Activated CD4-positive, alpha-beta T cell treated with anti-CD3 and anti-CD28 coated beads, Interleukin-10, Interleukin-2, amounts not matched to agents 100 ng/mL and 50 ng/mL, durations not matched to agents 16 hours and 8 hours (primary cell): ENCODE data around the gene BLOC1S1.
A peak's percentile ranks its signal among the peaks of the same experiment; 100 is the strongest.

Source experiments
- DNase-seq: peaks from one replicate; pipeline ENCODE4 v3.0.0-alpha.2; 2020

The BLOC1S1 gene

GRCh38 chr12:55715833-55716581, at the start of gene BLOC1S1:
BLOC1S1 (plus strand) TSS chr12:55716046; CDS start chr12:55716052, 6 bp downstream.
- DNase-seq = peak; percentile 97

- DNase-seq = no peak
Observed at GRCh38 chr12:55666508-55666907, 49.3 kb upstream of the BLOC1S1 start.

DNA sequence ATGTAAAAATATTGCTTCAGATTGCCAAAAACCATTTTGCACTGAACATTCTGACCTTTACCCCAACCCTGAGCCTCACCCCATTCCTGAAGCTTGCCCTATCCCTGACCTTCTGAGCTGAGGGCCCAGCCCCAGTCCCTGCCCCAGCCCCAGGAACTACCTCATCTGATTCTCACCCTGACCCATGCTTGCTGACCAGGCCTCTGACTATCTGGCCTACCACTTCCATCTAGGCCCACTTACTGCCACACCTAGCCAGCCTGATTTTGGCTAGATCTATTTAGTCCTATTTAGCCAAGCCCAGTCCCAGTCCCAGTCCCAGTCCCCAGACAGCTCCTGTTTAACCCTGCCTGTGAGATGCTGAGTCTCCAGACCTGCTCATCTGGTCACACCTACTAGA, 45.6 kb upstream of the BLOC1S1 start:
- DNase-seq = no peak

- no peak for DNase-seq
Observed at GRCh38 chr12:55671746-55672145, 44.1 kb upstream of the BLOC1S1 start.

GRCh38 chr12:55673638-55674037, 42.2 kb upstream of the BLOC1S1 start:
- DNase-seq = no peak

- no peak for DNase-seq
Observed at GRCh38 chr12:55675666-55676065, 40.2 kb upstream of the BLOC1S1 start.

DNA sequence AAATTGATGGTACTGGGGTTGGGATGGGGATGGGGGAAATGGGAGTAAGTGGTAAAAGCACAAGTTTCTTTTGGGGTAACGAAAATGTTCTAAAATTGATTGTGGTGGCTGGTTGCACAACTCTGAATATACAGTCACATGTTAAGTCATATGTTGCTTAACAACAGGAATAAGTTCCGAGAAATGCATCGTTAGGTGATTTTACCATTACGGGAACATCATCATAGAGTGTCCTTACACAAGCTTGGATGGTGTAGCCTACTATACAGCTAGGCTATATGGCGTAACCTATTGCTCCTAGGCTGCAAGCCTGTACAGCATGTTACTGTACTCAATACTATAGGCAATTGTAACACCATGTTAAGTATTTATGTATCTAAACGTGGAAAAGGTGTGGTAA, 39.1 kb upstream of the BLOC1S1 start:
- DNase-seq = no peak

GRCh38 chr12:55679691-55680090, 36.2 kb upstream of the BLOC1S1 start:
- no peak for DNase-seq

DNA sequence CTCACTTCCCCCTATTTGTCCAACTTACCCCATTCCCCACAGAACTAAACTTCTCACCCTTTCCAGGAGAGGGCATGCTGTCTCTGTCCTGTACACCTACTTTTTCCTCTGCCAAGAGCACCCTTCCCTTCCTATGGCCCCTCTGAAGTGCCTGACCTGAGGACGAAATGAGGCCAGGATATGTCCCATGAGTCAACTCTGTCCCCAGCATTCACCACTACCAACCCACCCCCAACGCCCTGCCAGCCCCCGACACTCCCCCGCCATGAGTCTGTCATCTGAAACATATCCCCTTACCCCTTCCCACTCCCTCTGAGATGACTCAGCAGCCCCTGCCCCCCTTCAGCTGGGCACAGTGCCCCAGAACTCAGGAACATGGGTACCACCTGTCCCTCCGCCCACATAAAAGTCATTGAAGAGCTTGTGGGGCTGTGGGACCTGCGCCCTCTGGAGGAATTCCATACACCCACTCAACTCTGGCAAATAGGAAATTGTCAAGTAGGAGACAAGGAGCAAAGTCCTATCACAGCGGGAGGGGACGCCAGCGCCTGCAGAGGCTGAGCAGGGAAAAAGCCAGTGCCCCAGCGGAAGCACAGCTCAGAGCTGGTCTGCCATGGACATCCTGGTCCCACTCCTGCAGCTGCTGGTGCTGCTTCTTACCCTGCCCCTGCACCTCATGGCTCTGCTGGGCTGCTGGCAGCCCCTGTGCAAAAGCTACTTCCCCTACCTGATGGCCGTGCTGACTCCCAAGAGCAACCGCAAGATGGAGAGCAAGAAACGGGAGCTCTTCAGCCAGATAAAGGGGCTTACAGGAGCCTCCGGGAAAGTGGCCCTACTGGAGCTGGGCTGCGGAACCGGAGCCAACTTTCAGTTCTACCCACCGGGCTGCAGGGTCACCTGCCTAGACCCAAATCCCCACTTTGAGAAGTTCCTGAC, 34.4 kb upstream of the BLOC1S1 start:
- DNase-seq = peak; percentile 8

- no peak for DNase-seq
Observed at GRCh38 chr12:55682087-55682796, 33.6 kb upstream of the BLOC1S1 start.

DNA sequence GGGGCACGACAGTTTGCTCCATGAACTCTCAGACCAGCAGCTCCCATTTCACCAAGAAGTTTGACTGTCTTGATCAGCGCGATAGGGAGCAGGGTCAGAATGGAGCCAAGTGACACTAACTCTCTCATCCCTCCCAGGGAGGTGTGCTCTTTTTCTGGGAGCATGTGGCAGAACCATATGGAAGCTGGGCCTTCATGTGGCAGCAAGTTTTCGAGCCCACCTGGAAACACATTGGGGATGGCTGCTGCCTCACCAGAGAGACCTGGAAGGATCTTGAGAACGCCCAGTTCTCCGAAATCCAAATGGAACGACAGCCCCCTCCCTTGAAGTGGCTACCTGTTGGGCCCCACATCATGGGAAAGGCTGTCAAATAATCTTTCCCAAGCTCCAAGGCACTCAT, 32.2 kb upstream of the BLOC1S1 start:
- no peak for DNase-seq

DNA sequence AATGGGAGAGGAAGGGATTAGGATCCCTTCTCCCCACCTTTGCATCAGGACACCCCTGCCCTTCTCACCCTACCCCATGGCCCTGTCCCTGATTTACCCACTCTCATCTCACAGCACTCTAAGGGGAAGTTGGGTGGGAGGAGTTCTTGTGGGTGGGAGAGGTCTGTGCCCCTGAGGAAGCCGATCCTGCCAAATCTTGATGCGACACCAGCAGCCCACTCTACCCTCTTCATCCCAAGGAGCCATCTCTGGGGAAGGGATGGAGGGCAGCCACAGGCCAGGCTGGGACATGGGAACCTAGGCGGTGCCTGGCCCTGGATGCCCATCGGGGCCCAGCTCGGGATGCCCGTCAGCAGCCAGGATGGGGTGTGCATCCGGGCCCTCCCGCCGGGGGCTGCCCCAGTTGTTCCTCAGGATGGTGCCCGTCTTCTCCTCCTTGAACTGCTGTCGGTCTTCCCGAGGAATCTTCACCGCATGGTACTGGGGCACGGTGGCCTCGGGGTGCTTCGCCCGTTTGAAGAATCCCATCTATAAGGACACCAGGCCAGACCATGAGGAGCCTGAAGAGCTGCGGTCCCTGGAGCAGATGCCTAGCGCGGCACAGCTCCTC, 31.0 kb upstream of the BLOC1S1 start:
- no peak for DNase-seq

DNA sequence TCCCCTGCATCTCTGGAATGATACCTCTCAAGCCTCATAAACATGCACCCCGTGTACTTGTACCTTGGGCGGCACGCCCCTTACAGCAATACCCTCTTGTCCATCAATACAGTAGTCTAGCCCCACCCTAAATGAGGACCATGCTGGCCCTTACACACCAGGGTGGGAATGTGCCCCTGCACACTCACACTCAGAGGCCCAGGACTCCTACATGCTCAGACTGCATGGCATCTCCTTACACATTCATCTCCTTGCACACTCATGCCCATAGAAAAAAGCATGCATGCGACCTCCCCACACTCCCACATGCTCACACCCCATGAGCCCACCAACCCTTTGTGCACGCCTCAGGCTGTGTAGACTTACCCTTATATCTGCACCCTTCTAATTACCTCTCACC, 30.2 kb upstream of the BLOC1S1 start:
- no peak for DNase-seq

- no peak for DNase-seq
Observed at GRCh38 chr12:55686366-55687010, 29.4 kb upstream of the BLOC1S1 start.

DNA sequence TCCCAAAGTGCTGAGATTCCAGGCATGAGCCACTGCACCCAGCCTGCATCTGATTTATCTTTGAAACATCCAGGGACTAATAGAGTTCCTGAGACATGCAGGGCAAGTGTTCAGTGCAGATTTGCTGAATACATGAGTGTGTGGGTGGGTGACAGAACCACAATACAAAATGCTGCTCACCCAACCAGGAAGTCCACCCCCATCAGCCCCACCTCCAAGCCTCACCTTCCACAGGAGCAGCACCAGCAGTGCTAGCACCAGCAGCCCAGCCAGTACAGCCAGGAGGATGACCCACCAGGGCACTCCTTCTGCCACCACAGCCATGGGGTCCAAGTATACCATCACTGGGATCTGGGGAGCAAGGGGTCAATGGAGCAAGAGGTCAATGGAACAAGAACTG, 28.1 kb upstream of the BLOC1S1 start:
- DNase-seq = peak; percentile 28

DNA sequence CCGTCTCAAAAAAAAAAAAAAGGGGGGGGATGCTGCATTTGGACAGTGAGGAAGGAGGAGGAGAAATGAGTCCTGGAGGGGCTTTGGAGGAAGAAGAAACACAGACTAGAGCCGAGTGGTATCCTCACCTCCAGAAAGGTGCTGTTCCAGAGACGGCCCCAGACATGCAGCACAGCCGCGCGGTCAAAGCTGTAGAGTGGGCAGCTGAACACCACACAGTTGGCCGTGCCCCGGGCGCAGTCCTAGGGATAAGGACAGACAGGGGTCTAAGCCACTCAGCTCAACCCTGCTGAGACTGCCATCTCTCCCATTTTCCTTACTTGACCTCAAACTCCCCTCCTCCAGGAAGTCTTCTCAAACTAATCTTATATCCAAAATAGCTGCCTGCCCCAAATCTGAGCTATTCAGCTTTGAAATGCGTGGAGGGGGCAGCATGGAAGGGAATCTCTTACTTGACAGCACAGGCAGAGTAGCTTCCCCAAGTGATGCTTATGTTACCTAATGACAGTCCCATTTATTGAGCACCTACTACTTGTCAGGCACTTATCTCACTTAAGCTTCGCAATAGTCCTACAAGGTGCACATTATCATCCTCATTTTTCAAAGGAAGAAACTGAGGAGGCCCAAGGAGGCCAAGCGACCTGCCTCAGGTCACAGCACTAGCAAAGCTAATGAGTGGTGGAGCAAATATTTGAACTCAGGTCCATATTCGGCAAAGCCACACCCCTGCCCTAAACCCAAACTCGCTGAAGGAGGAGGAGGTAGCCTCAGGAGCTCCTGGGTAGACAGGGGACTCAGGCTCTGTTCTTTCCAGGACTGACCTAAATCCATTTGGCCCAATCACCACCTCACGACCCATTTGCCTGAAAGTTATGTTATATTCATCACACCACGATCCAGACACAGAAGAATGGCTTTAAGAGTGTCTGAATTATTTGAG, 26.9 kb upstream of the BLOC1S1 start:
- no peak for DNase-seq

DNA sequence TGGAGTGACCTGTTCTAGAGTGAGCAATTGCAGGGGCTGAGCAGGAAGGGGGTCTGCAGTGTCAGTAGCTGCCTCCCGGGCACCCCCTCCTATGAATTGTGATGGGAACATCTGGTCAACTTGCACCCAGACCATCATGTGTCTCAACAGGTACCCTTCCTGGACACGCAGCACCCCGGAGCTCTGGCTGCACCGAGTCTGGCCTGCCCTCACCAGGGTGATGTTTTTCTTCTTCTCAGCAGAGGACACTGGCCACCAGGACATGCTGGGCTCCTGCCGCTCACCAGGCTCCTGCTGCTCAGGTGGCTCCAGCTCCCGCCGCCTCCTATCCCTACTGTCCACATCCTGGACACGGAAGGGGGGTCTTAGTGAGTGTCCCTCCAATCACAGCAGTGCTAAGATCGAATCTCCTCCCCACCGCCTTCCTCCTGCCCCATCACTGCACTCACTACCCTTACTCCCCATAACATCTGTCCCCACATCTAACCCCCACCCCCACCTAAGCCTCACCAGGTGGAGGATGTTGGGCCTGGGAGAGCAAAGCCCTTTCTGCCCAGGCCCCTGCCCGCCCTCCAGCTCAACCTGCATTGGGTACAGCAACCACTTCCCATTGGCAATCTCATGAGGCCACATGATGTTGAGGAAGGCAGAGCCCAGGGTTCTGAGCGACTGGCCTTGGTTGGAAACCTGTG, 23.1 kb upstream of the BLOC1S1 start:
- no peak for DNase-seq

GRCh38 chr12:55693323-55694187, 22.3 kb upstream of the BLOC1S1 start:
- DNase-seq = no peak

DNA sequence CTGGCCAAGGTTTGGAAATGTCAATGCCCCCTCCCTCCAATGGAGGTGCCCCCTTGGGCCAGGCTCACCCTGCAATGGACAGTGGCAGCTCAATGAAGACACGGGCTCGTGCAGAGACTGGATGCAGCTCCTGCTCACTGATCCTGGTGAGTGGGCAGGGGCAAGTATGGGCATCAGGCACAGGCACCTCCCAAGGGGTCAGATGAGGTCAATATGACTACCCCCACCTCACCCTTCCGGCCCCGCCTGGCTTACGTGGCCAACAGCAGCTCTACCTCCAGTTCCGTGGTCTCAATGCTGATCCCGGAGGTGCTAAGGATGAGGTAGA, 21.7 kb upstream of the BLOC1S1 start:
- no peak for DNase-seq

DNA sequence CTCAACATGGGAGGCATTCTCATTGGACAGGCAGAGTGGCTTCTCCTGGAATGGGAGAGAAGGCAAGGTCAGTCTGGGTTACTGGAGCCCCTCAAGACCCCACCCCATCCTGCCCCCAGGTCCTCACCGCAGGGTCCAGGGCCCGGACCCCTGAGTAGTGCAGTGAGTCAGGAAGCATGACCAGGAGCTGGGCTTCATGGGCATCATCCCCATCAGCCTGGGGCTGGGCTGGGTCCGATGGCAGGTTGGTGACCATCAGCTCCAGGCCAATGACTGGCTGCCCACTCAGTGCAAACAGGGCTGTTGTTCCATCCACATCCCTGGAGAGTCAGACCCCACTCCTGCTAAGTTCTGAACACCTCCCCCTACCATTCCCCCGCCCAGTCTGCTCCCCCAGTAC, 21.2 kb upstream of the BLOC1S1 start:
- DNase-seq = no peak
